H9 (cell line): ENCODE measurements around the gene KCNK13. TPM values are rescaled to one million over a fixed set of nuclear protein-coding genes. Genes with fewer than 3 reads are reported as not detected.

Experiments
- DNase-seq: peaks from one replicate; pipeline ENCODE4 v3.0.0-alpha.2; 2017
- H2AFZ ChIP-seq: one replicate; pipeline ENCODE4 v1.6.1; 2013; ENCODE audit warnings: mild to moderate bottlenecking, low read length, control low read depth, moderate library complexity
- H2AK5ac ChIP-seq: 2 replicates; pipeline ENCODE4 v1.6.1; 2013; ENCODE audit warnings: low read length, control low read depth, mixed read lengths; ENCODE audit not compliant: insufficient read length
- H2BK120ac ChIP-seq: one replicate; pipeline ENCODE4 v1.6.1; 2013; ENCODE audit warnings: low read depth, mild to moderate bottlenecking, low read length, control low read depth, inconsistent platforms; ENCODE audit not compliant: poor library complexity, severe bottlenecking
- H2BK12ac ChIP-seq: 2 replicates; pipeline ENCODE4 v1.6.1; 2013; ENCODE audit warnings: low read length, control low read depth, mixed read lengths, low read depth; ENCODE audit not compliant: insufficient read length
- H2BK15ac ChIP-seq: 2 replicates; pipeline ENCODE4 v1.6.1; 2013; ENCODE audit warnings: low read depth, low read length, control low read depth
- H2BK20ac ChIP-seq: one replicate; pipeline ENCODE4 v1.6.1; 2013; ENCODE audit warnings: low read depth, mild to moderate bottlenecking, low read length, control low read depth, inconsistent platforms; ENCODE audit not compliant: poor library complexity, severe bottlenecking
- H2BK5ac ChIP-seq: 2 replicates; pipeline ENCODE4 v1.6.1; 2013; ENCODE audit warnings: low read length, control low read depth, mixed read lengths; ENCODE audit not compliant: insufficient read length
- H3K14ac ChIP-seq: 2 replicates; pipeline ENCODE4 v1.6.1; 2013; ENCODE audit warnings: low read length, control low read depth; ENCODE audit not compliant: insufficient read depth
- H3K18ac ChIP-seq: 2 replicates; pipeline ENCODE4 v1.6.1; 2013; ENCODE audit warnings: low read depth, mild to moderate bottlenecking, mixed read lengths, low read length, control low read depth; ENCODE audit not compliant: insufficient read length
- H3K23ac ChIP-seq: 2 replicates; pipeline ENCODE4 v1.6.1; 2013; ENCODE audit warnings: low read length, control low read depth, mixed read lengths, low read depth; ENCODE audit not compliant: insufficient read length
- H3K23me2 ChIP-seq: 2 replicates; pipeline ENCODE4 v1.6.1; 2013; ENCODE audit warnings: low read depth, mild to moderate bottlenecking, mixed read lengths, low read length, control low read depth; ENCODE audit not compliant: insufficient read length, poor library complexity, severe bottlenecking
- H3K27ac ChIP-seq: 2 replicates; pipeline ENCODE4 v1.5.1; 2013; ENCODE audit warnings: low read length, control low read depth, mixed read lengths, low read depth; ENCODE audit not compliant: insufficient read length
- H3K27me3 ChIP-seq: 2 replicates; pipeline ENCODE4 v1.6.1; 2013; ENCODE audit warnings: low read length, control low read depth, inconsistent platforms; ENCODE audit not compliant: insufficient read depth
- H3K4ac ChIP-seq: 2 replicates; pipeline ENCODE4 v1.6.1; 2013; ENCODE audit warnings: low read depth, mild to moderate bottlenecking, control low read depth, inconsistent platforms, low read length, moderate library complexity
- H3K4me1 ChIP-seq: 2 replicates; pipeline ENCODE4 v1.6.1; 2013; ENCODE audit warnings: low read length, control low read depth, inconsistent platforms; ENCODE audit not compliant: insufficient read depth
- H3K4me2 ChIP-seq: 2 replicates; pipeline ENCODE4 v1.6.1; 2013; ENCODE audit warnings: low read length, control low read depth, mixed read lengths; ENCODE audit not compliant: insufficient read length, insufficient read depth
- H3K56ac ChIP-seq: 2 replicates; pipeline ENCODE4 v1.6.1; 2013; ENCODE audit warnings: low read depth, mild to moderate bottlenecking, mixed read lengths, low read length, control low read depth; ENCODE audit not compliant: insufficient read length
- H3K79me1 ChIP-seq: 2 replicates; pipeline ENCODE4 v1.6.1; 2013; ENCODE audit warnings: low read depth, mild to moderate bottlenecking, moderate library complexity, low read length, control low read depth, inconsistent platforms; ENCODE audit not compliant: insufficient read depth, poor library complexity, severe bottlenecking
- H3K79me2 ChIP-seq: 2 replicates; pipeline ENCODE4 v1.6.1; 2013; ENCODE audit warnings: low read length, control low read depth, inconsistent platforms; ENCODE audit not compliant: insufficient read depth
- H3K9ac ChIP-seq: 2 replicates; pipeline ENCODE4 v1.6.1; 2013; ENCODE audit warnings: low read length, control low read depth, mixed read lengths; ENCODE audit not compliant: insufficient read length; ENCODE audit errors: extremely low read depth
- H3K9me3 ChIP-seq: one replicate; pipeline ENCODE4 v1.6.1; 2013; ENCODE audit warnings: low read depth, low read length, inconsistent platforms; ENCODE audit not compliant: control insufficient read depth
- H3T11ph ChIP-seq: one replicate; pipeline ENCODE4 v1.6.1; 2013; ENCODE audit warnings: mild to moderate bottlenecking, low read length, control low read depth, inconsistent platforms
- H4K20me1 ChIP-seq: one replicate; pipeline ENCODE4 v1.6.1; 2013; ENCODE audit not compliant: control insufficient read depth, insufficient read length, insufficient read depth
- H4K5ac ChIP-seq: 2 replicates; pipeline ENCODE4 v1.6.1; 2013; ENCODE audit warnings: low read depth, mild to moderate bottlenecking, mixed read lengths, low read length, control low read depth; ENCODE audit not compliant: insufficient read length
- H4K8ac ChIP-seq: replicated peaks from 2 replicates; pipeline ENCODE4 v1.6.1; 2013; ENCODE audit warnings: low read length, control low read depth, mixed read lengths, low read depth; ENCODE audit not compliant: insufficient read length
- H4K91ac ChIP-seq: 2 replicates; pipeline ENCODE4 v1.6.1; 2013; ENCODE audit warnings: low read depth, mild to moderate bottlenecking, moderate library complexity, mixed read lengths, low read length, control low read depth; ENCODE audit not compliant: insufficient read length
- H3K27ac Mint-ChIP-seq, 3 experiments: 2 replicates in 2 of 3; 3 replicates in 1 of 3; pipeline ENCODE4 v1.8.0; 2020 to 2021; ENCODE audit warnings: mixed read lengths in 3 of 3, mild to moderate bottlenecking in 1 of 3, moderate library complexity in 1 of 3
- H3K27me3 Mint-ChIP-seq: 2 replicates; pipeline ENCODE4 v1.8.0; 2021; ENCODE audit warnings: low read depth, mild to moderate bottlenecking, moderate library complexity, mixed read lengths
- H3K36me3 Mint-ChIP-seq, 3 experiments: 2 replicates in 2 of 3; 3 replicates in 1 of 3; pipeline ENCODE4 v1.8.0; 2020 to 2021; ENCODE audit warnings: low read depth in 3 of 3, mixed read lengths in 3 of 3; ENCODE audit not compliant: insufficient read depth in 1 of 3
- H3K4me1 Mint-ChIP-seq, 2 experiments: 2 replicates each; pipeline ENCODE4 v1.8.0; 2020; ENCODE audit warnings: mixed read lengths in 2 of 2
- H3K4me3 Mint-ChIP-seq, 2 experiments: 2 replicates in 1 of 2; 3 replicates in 1 of 2; pipeline ENCODE4 v1.8.0; 2020 to 2021; ENCODE audit warnings: mild to moderate bottlenecking in 2 of 2, mixed read lengths in 2 of 2, moderate library complexity in 1 of 2
- H3K9me3 Mint-ChIP-seq, 2 experiments: 2 replicates in 1 of 2; 3 replicates in 1 of 2; pipeline ENCODE4 v1.8.0; 2020; ENCODE audit warnings: mild to moderate bottlenecking in 2 of 2, mixed read lengths in 2 of 2, moderate library complexity in 1 of 2
- WGBS: extraction: QIAGEN DNeasy Blood & Tissue Kit; methylation state at CpG from one replicate; pipeline ENCODE4 v1.1.7; 2013; ENCODE audit warnings: missing lambda C conversion rate, low lambda C conversion rate, mixed read lengths; ENCODE audit not compliant: insufficient read length; ENCODE audit errors: extremely low coverage; 5-methylcytosine and 5-hydroxymethylcytosine counted together
- total RNA-seq: library from RNA; stranded (reverse); gene quantifications from 2 replicates; pipeline ENCODE4 v1.2.1, GENCODE V29; 2021
- TF ChIP-seq, protein P1 (sequence below): fragments of 200-600 bp; sonication (generic); conservative IDR thresholded peaks from 3 replicates; pipeline ENCODE4 v1.8.0; 2021; ENCODE audit warnings: antibody characterized with exemption, mild to moderate bottlenecking

KCNK13 gene
- total RNA-seq, 1 experiment from 2014 or later: 0.39 TPM

DNA sequence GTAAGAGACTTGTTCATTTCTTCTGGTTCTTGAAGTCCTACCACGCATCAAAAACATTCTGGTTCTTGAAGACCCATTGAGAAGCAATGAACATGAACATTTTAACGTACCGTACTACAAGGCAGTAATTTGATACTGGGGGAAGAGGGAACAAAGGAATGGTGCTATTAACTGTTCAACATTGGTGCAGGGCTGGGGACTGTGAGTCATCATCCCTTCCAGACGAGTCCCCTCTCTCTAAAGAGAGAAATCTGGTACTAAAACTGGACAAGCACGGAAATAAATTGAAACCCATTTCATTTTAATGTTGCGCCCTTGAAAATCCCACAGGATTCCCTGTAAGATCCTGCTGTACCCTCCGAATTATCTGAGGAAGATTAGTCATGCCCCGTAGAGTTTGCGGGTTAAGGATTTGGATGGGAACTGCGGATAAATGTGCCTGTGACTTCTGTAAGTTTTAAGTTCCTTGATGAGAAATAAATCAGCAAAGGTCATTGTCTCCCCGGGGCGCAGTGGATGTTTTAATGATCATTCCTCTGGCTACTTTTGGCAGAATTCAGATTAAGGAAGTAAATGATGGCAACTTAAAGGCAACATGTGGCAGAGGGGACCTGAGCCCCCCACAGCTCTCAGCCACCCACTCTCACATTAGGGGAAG, 78.6 kb downstream of the KCNK13 start:
- Histone ChIP-seq H2AFZ (no peak overlapping the region), H4K5ac (no peak overlapping the region)
- no peaks in the 10 kb centered on the region; a peak in 2 of 7 replicates for H3K36me3 Mint-ChIP-seq

More for the DNA sequence above, 78.6 kb downstream of the KCNK13 start:
- no peaks in the 10 kb centered on the region for H3K4me1 ChIP-seq
- H2BK20ac ChIP-seq: no peak overlapping the region
- no peaks in the 10 kb centered on the region for H4K20me1 ChIP-seq
- TF ChIP-seq, protein P1, sequence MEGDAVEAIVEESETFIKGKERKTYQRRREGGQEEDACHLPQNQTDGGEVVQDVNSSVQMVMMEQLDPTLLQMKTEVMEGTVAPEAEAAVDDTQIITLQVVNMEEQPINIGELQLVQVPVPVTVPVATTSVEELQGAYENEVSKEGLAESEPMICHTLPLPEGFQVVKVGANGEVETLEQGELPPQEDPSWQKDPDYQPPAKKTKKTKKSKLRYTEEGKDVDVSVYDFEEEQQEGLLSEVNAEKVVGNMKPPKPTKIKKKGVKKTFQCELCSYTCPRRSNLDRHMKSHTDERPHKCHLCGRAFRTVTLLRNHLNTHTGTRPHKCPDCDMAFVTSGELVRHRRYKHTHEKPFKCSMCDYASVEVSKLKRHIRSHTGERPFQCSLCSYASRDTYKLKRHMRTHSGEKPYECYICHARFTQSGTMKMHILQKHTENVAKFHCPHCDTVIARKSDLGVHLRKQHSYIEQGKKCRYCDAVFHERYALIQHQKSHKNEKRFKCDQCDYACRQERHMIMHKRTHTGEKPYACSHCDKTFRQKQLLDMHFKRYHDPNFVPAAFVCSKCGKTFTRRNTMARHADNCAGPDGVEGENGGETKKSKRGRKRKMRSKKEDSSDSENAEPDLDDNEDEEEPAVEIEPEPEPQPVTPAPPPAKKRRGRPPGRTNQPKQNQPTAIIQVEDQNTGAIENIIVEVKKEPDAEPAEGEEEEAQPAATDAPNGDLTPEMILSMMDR: no peak
- no peak overlapping the region for H4K8ac ChIP-seq
- no peak overlapping the region for H3K9ac ChIP-seq
- H3K9me3 ChIP-seq: no peaks in the 10 kb centered on the region
- H2BK15ac ChIP-seq: no peak overlapping the region
- no peak overlapping the region for H2AK5ac ChIP-seq
- peaks cover 16% of the 10 kb centered on the region for H3K27me3 Mint-ChIP-seq
- H3K27ac ChIP-seq: no peak overlapping the region
- no peaks in the 10 kb centered on the region for H3K23me2 ChIP-seq
- no peaks in the 10 kb centered on the region for H3K79me2 ChIP-seq
- WGBS: no CpG with 5 or more reads among the region's 12 CpGs
- H2BK12ac ChIP-seq: no peak overlapping the region
- no peak overlapping the region for H4K91ac ChIP-seq
- H2BK5ac ChIP-seq: no peak overlapping the region
- no peak overlapping the region for H3K23ac ChIP-seq
- no peak overlapping the region for H2BK120ac ChIP-seq
- no peak overlapping the region for H3K27ac Mint-ChIP-seq
- H3K56ac ChIP-seq: no peak overlapping the region
- peaks cover 8 to 9% of the 10 kb centered on the region in 2 experiments; a peak in 3 of 4 replicates for H3K4me1 Mint-ChIP-seq
- no peak overlapping the region for H3K4me2 ChIP-seq
- peak overlapping the region; percentile 53 for H3K18ac ChIP-seq
- H3T11ph ChIP-seq: no peak overlapping the region
- H3K79me1 ChIP-seq: no peaks in the 10 kb centered on the region
- DNase-seq: no peak
- peak overlapping the region; percentile 66 for H3K14ac ChIP-seq
- H3K4me3 Mint-ChIP-seq: no peak overlapping the region
- H3K4ac ChIP-seq: no peak overlapping the region
- no peaks in the 10 kb centered on the region for H3K27me3 ChIP-seq
- 0 out of 5 replicates have a peak, but pooled peaks cover 0 to 2% of the 10 kb centered on the region in 2 experiments for H3K9me3 Mint-ChIP-seq
